ENCODE data around the gene PDE4D.

Gene PDE4D

GRCh38 chr5:59558501-59558900 is 335.0 kb downstream of the PDE4D start:
- Histone ChIP-seq H3K27me3 (no peaks in the 10 kb centered on the region), H3K4me3 (ENCODE audit: low read depth, low read length) (no peak overlapping the region)
- no peak for TF ChIP-seq CTCF (IDR thresholded peaks at IDR 0.05; ENCODE audit: low read depth, low read length)

GRCh38 chr5:59557572-59557971 is 336.0 kb downstream of the PDE4D start:
- no peak for TF ChIP-seq CTCF (IDR thresholded peaks at IDR 0.05; ENCODE audit: low read depth, low read length)
- no peak for DNase-seq
- Histone ChIP-seq H3K9me3 (no peaks in the 10 kb centered on the region), H3K4me3 (ENCODE audit: low read depth, low read length) (no peak overlapping the region), H3K27me3 (no peaks in the 10 kb centered on the region), H3K4me1 (peaks cover 4% of the 10 kb centered on the region), H3K36me3 (no peaks in the 10 kb centered on the region)

More at GRCh38 chr5:59558501-59558900, 335.0 kb downstream of the PDE4D start:
- Histone ChIP-seq H3K4me1 (peaks cover 4% of the 10 kb centered on the region), H3K36me3 (no peaks in the 10 kb centered on the region), H3K9me3 (no peaks in the 10 kb centered on the region)
- DNase-seq: no peak

- H3K4me1 ChIP-seq: peaks cover 4% of the 10 kb centered on the region
- no peaks in the 10 kb centered on the region for H3K36me3 ChIP-seq
- no peaks in the 10 kb centered on the region for H3K27me3 ChIP-seq
- no peak for DNase-seq
- no peak overlapping the region for H3K4me3 ChIP-seq (ENCODE audit: low read depth, low read length)
- no peaks in the 10 kb centered on the region for H3K9me3 ChIP-seq
- no peak for TF ChIP-seq CTCF (IDR thresholded peaks at IDR 0.05; ENCODE audit: low read depth, low read length)
Measured at GRCh38 chr5:59555596-59555995, 337.9 kb downstream of the PDE4D start.

GRCh38 chr5:59554501-59554900 is 339.0 kb downstream of the PDE4D start:
- peaks cover 4% of the 10 kb centered on the region for H3K4me1 ChIP-seq
- no peak for TF ChIP-seq CTCF (IDR thresholded peaks at IDR 0.05; ENCODE audit: low read depth, low read length)
- H3K4me3 ChIP-seq (ENCODE audit: low read depth, low read length): no peak overlapping the region
- no peaks in the 10 kb centered on the region for H3K27me3 ChIP-seq
- H3K36me3 ChIP-seq: no peaks in the 10 kb centered on the region
- no peaks in the 10 kb centered on the region for H3K9me3 ChIP-seq
- DNase-seq: no peak

GRCh38 chr5:59553992-59554391 is 339.5 kb downstream of the PDE4D start:
- no peak for TF ChIP-seq CTCF (IDR thresholded peaks at IDR 0.05; ENCODE audit: low read depth, low read length)
- Histone ChIP-seq H3K4me3 (ENCODE audit: low read depth, low read length) (no peak overlapping the region), H3K27me3 (no peaks in the 10 kb centered on the region), H3K36me3 (no peaks in the 10 kb centered on the region), H3K9me3 (no peaks in the 10 kb centered on the region), H3K4me1 (peaks cover 4% of the 10 kb centered on the region; the same call in 1 of the 2 replicates)
- no peak for DNase-seq

- H3K4me3 ChIP-seq (ENCODE audit: low read depth, low read length): no peak overlapping the region
- TF ChIP-seq CTCF (IDR thresholded peaks at IDR 0.05; ENCODE audit: low read depth, low read length): no peak
- no peaks in the 10 kb centered on the region for H3K27me3 ChIP-seq
- H3K9me3 ChIP-seq: no peaks in the 10 kb centered on the region
- peaks cover 7% of the 10 kb centered on the region for H3K4me1 ChIP-seq
- DNase-seq: no peak
- H3K36me3 ChIP-seq: no peaks in the 10 kb centered on the region
Measured at GRCh38 chr5:59548807-59549357, 344.6 kb downstream of the PDE4D start.

Measured in BE2C (cell line).